Astrocyte of the cerebellum (primary cell): ENCODE measurements around the gene RPP40.
A peak's percentile ranks its signal among the peaks of the same experiment; 100 is the strongest.

Source experiments
- DNase-seq: peaks from one replicate; pipeline ENCODE4 v3.0.0-alpha.2; 2011; ENCODE audit warnings: low read depth
- H3K4me3 ChIP-seq: 2 replicates; pipeline ENCODE4 v1.5.1; 2011; ENCODE audit warnings: mild to moderate bottlenecking, low read depth, low read length, moderate library complexity
- CTCF ChIP-seq: IDR thresholded peaks from 2 replicates; pipeline ENCODE4 v1.5.1; 2012; ENCODE audit warnings: low read length, low read depth, moderate library complexity, mild to moderate bottlenecking; ENCODE audit errors: missing control alignments
- in situ Hi-C: cut with HindIII; loops from 2 replicates; pipeline ENCODE4 v1.10.0; 2017; ENCODE audit warnings: low sequenced_read_pairs

The RPP40 gene

GRCh38 chr6:5031150-5031549 is 27.3 kb upstream of the RPP40 start:
- no peak overlapping the region for H3K4me3 ChIP-seq

GRCh38 chr6:5030596-5031136 is 26.8 kb upstream of the RPP40 start:
- DNase-seq = peak; percentile 59
- in situ Hi-C loops = no loop called here
- H3K4me3 ChIP-seq = no peak overlapping the region
- peak; percentile 79 for TF ChIP-seq CTCF

More at GRCh38 chr6:5031150-5031549, 27.3 kb upstream of the RPP40 start:
- no peak for DNase-seq
- no peak for TF ChIP-seq CTCF
- in situ Hi-C loops = no loop called here

- no peak overlapping the region for H3K4me3 ChIP-seq
- no peak for DNase-seq
- in situ Hi-C loops = no loop called here
- TF ChIP-seq CTCF = no peak
Measured at GRCh38 chr6:5029609-5030008, 25.8 kb upstream of the RPP40 start.

- TF ChIP-seq CTCF = no peak
- no peak overlapping the region for H3K4me3 ChIP-seq
- no peak for DNase-seq
- in situ Hi-C loops = no loop called here
Measured at GRCh38 chr6:5028921-5029320, 25.1 kb upstream of the RPP40 start.

- DNase-seq = no peak
- no peak for TF ChIP-seq CTCF
- in situ Hi-C loops = no loop called here
Measured at GRCh38 chr6:5028301-5028700, 24.5 kb upstream of the RPP40 start.

GRCh38 chr6:5025911-5026819 is 22.3 kb upstream of the RPP40 start:
- in situ Hi-C loops = no loop called here
- no peak for TF ChIP-seq CTCF
- no peak for DNase-seq

More at GRCh38 chr6:5028301-5028700, 24.5 kb upstream of the RPP40 start:
- no peak overlapping the region for H3K4me3 ChIP-seq

More at GRCh38 chr6:5025911-5026819, 22.3 kb upstream of the RPP40 start:
- peak overlapping the region; percentile 51 for H3K4me3 ChIP-seq
